Uterus (tissue), 2 donors: Measurements from ENCODE around the gene ADGRD1.

Source experiments
- CTCF ChIP-seq, 4 experiments: fragments of 200-600 bp in 2 of 4; fragments of 450-650 bp in 2 of 4; sonication (generic) in 2 of 4; IDR thresholded peaks; one replicate each; pipeline ENCODE4 v1.5.1; 2016 to 2019; ENCODE audit warnings: antibody characterized with exemption in 4 of 4, mild to moderate bottlenecking in 2 of 4, moderate library complexity in 1 of 4
- POLR2A ChIP-seq, 2 donors: fragments of 450-650 bp; IDR thresholded peaks; one replicate each; pipeline ENCODE4 v1.6.1; 2016; ENCODE audit warnings: antibody characterized with exemption in 2 of 2, mild to moderate bottlenecking in 1 of 2, moderate library complexity in 1 of 2

DNA sequence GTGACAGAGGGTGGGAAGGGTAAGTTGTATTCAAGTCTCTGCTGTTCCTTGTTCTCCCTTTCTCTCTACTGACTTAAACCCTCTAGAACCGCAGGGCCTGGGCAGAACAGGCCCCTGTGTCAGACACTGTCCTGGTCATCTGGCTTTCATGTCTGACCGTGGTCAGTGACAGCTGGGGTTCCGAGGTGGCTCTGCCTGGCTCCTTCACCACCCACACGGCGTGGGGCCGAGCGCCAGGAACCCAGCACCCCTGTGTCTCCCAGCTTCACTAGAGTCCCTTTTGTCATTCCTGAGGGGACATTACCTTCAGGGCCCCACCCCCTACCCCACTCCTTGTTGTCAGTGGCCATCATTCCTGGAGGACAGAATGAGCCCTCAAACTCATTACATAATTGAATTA lies 168.9 kb downstream of the ADGRD1 start:
- TF ChIP-seq CTCF (IDR thresholded peaks at IDR 0.05): no peak
- no peak for TF ChIP-seq POLR2A (IDR thresholded peaks at IDR 0.05)
